Measurements from ENCODE around the gene NAPG. TPM values are rescaled to one million over a fixed set of nuclear protein-coding genes. Genes with fewer than 3 reads are reported as not detected.

Gene NAPG
- total and polyA plus RNA-seq, 4 donors = 8.1 to 23.0 (median 14.6) TPM

DNA sequence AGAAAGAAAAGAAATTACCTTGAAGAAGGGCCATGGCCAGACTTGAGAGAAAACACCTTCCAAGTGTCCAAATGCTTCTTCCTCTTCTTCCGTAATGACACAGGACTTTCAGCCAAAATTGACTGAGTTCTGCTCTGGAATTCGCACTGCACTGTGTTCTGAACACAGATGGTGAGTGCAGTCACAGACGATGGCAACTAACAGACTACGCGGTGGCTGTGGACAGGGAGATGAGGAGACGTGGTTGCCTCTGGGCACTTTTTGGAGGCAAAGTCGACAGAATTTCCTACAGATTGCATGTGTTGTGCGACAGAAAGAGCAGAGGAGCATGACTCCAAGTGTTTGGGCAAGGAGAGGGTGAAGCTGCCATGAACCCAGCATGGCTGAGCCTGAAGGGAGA lies 4.3 kb upstream of the NAPG start:
- 74% methylated on average over 8 of the region's 8 CpGs for WGBS

GRCh38 chr18:10522574-10522973 lies 3.3 kb upstream of the NAPG start:
- Histone ChIP-seq H3K27me3 (ENCODE audit: control insufficient read depth in 4 of 4, insufficient read depth in 4 of 4, low read length in 3 of 4) (peaks cover 0 to under 1% (median 0%) of the 10 kb centered on the region in 4 donors), H3K4me1 (ENCODE audit: control insufficient read depth in 4 of 4, insufficient read depth in 4 of 4, low read length in 3 of 4) (peaks cover 3 to 32% (median 17%) of the 10 kb centered on the region in 4 donors), H3K9me3 (ENCODE audit: control insufficient read depth in 4 of 4, low read length in 3 of 4) (no peaks in the 10 kb centered on the region), H3K27ac (ENCODE audit: low read depth in 1 of 2, low read length in 2 of 2) (no peak overlapping the region), H3K9ac (ENCODE audit: low read depth in 1 of 2, low read length in 2 of 2) (no peak overlapping the region), H3K4me3 (ENCODE audit: low read depth in 1 of 3, low read length in 3 of 3) (no peak overlapping the region), H3K36me3 (ENCODE audit: control insufficient read depth in 4 of 4, insufficient read depth in 3 of 4, low read depth in 1 of 4, low read length in 3 of 4) (no peaks in the 10 kb centered on the region)
- DNase-seq (ENCODE audit: low spot score) = no peak
- WGBS = 93% methylated on average over 2 of the region's 2 CpGs
- TF ChIP-seq JUND (IDR thresholded peaks at IDR 0.05) (no peak), RXRA (IDR thresholded peaks at IDR 0.05) (no peak)
- TF ChIP-seq, protein P1, sequence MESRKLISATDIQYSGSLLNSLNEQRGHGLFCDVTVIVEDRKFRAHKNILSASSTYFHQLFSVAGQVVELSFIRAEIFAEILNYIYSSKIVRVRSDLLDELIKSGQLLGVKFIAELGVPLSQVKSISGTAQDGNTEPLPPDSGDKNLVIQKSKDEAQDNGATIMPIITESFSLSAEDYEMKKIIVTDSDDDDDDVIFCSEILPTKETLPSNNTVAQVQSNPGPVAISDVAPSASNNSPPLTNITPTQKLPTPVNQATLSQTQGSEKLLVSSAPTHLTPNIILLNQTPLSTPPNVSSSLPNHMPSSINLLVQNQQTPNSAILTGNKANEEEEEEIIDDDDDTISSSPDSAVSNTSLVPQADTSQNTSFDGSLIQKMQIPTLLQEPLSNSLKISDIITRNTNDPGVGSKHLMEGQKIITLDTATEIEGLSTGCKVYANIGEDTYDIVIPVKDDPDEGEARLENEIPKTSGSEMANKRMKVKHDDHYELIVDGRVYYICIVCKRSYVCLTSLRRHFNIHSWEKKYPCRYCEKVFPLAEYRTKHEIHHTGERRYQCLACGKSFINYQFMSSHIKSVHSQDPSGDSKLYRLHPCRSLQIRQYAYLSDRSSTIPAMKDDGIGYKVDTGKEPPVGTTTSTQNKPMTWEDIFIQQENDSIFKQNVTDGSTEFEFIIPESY (IDR thresholded peaks at IDR 0.05) = no peak
- TF ChIP-seq, protein P2, sequence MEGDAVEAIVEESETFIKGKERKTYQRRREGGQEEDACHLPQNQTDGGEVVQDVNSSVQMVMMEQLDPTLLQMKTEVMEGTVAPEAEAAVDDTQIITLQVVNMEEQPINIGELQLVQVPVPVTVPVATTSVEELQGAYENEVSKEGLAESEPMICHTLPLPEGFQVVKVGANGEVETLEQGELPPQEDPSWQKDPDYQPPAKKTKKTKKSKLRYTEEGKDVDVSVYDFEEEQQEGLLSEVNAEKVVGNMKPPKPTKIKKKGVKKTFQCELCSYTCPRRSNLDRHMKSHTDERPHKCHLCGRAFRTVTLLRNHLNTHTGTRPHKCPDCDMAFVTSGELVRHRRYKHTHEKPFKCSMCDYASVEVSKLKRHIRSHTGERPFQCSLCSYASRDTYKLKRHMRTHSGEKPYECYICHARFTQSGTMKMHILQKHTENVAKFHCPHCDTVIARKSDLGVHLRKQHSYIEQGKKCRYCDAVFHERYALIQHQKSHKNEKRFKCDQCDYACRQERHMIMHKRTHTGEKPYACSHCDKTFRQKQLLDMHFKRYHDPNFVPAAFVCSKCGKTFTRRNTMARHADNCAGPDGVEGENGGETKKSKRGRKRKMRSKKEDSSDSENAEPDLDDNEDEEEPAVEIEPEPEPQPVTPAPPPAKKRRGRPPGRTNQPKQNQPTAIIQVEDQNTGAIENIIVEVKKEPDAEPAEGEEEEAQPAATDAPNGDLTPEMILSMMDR (IDR thresholded peaks at IDR 0.05; ENCODE audit: low read depth, low read length, missing input control) = no peak
- TF ChIP-seq, protein P3, sequence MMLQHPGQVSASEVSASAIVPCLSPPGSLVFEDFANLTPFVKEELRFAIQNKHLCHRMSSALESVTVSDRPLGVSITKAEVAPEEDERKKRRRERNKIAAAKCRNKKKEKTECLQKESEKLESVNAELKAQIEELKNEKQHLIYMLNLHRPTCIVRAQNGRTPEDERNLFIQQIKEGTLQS (IDR thresholded peaks at IDR 0.05) = no peak

More for the DNA sequence above, 4.3 kb upstream of the NAPG start:
- DNase-seq (ENCODE audit: low spot score) = no peak
- H3K36me3 ChIP-seq (ENCODE audit: control insufficient read depth in 4 of 4, insufficient read depth in 3 of 4, low read depth in 1 of 4, low read length in 3 of 4) = no peaks in the 10 kb centered on the region
- peaks cover 0 to 5% (median 0%) of the 10 kb centered on the region in 4 donors for H3K27me3 ChIP-seq (ENCODE audit: control insufficient read depth in 4 of 4, insufficient read depth in 4 of 4, low read length in 3 of 4)
- no peak overlapping the region for H3K9ac ChIP-seq (ENCODE audit: low read depth in 1 of 2, low read length in 2 of 2)
- peaks cover 0 to 6% (median 0%) of the 10 kb centered on the region in 4 donors for H3K9me3 ChIP-seq (ENCODE audit: control insufficient read depth in 4 of 4, low read length in 3 of 4)
- H3K4me1 ChIP-seq (ENCODE audit: control insufficient read depth in 4 of 4, insufficient read depth in 4 of 4, low read length in 3 of 4) = peaks cover 3 to 26% (median 11%) of the 10 kb centered on the region in 4 donors
- H3K4me3 ChIP-seq (ENCODE audit: low read depth in 1 of 3, low read length in 3 of 3) = no peak overlapping the region
- no peak for TF ChIP-seq GABPA (IDR thresholded peaks at IDR 0.05 in 1 of 2, conservative IDR thresholded peaks at IDR 0.05 in 1 of 2)
- H3K27ac ChIP-seq (ENCODE audit: low read depth in 1 of 2, low read length in 2 of 2) = no peak overlapping the region

DNA sequence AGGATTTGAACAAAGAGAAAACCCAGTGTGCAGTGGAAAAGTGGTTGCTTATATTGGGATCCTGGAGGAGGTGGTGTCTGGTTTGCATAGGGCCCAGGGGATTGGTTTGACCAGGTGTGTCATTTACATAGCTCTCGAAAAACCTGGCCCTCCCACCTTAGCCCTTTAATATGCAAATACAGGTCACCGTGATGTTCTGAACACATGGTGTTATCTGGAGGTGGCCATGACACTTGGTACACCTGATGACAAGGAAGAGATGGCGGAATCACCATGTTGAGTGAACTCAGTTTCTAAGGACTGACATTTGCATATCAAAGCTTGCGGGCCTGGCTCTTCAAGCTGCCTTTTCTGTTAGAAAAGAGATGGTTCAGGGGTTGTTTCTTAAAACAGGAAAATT lies 2.3 kb upstream of the NAPG start:
- Histone ChIP-seq H3K4me3 (ENCODE audit: low read depth in 1 of 3, low read length in 3 of 3) (no peak overlapping the region), H3K9ac (ENCODE audit: low read depth in 1 of 2, low read length in 2 of 2) (no peak overlapping the region), H3K27me3 (ENCODE audit: control insufficient read depth in 4 of 4, insufficient read depth in 4 of 4, low read length in 3 of 4) (no peaks in the 10 kb centered on the region), H3K4me1 (ENCODE audit: control insufficient read depth in 4 of 4, insufficient read depth in 4 of 4, low read length in 3 of 4) (peaks cover 8 to 39% (median 19%) of the 10 kb centered on the region in 4 donors), H3K9me3 (ENCODE audit: control insufficient read depth in 4 of 4, low read length in 3 of 4) (no peaks in the 10 kb centered on the region), H3K27ac (ENCODE audit: low read depth in 1 of 2, low read length in 2 of 2) (no peak overlapping the region), H3K36me3 (ENCODE audit: control insufficient read depth in 4 of 4, insufficient read depth in 3 of 4, low read depth in 1 of 4, low read length in 3 of 4) (no peaks in the 10 kb centered on the region)
- WGBS = 84% methylated on average over 4 of the region's 4 CpGs
- TF ChIP-seq YY1 (IDR thresholded peaks at IDR 0.05) (no peak), RXRA (IDR thresholded peaks at IDR 0.05) (no peak), EGR1 (IDR thresholded peaks at IDR 0.05; ENCODE audit: low read depth in 2 of 2) (no peak), SP1 (IDR thresholded peaks at IDR 0.05) (no peak), RAD21 (IDR thresholded peaks at IDR 0.05) (no peak)
- TF ChIP-seq, protein P2 (IDR thresholded peaks at IDR 0.05; ENCODE audit: low read depth, low read length, missing input control) = no peak
- TF ChIP-seq, protein P4, sequence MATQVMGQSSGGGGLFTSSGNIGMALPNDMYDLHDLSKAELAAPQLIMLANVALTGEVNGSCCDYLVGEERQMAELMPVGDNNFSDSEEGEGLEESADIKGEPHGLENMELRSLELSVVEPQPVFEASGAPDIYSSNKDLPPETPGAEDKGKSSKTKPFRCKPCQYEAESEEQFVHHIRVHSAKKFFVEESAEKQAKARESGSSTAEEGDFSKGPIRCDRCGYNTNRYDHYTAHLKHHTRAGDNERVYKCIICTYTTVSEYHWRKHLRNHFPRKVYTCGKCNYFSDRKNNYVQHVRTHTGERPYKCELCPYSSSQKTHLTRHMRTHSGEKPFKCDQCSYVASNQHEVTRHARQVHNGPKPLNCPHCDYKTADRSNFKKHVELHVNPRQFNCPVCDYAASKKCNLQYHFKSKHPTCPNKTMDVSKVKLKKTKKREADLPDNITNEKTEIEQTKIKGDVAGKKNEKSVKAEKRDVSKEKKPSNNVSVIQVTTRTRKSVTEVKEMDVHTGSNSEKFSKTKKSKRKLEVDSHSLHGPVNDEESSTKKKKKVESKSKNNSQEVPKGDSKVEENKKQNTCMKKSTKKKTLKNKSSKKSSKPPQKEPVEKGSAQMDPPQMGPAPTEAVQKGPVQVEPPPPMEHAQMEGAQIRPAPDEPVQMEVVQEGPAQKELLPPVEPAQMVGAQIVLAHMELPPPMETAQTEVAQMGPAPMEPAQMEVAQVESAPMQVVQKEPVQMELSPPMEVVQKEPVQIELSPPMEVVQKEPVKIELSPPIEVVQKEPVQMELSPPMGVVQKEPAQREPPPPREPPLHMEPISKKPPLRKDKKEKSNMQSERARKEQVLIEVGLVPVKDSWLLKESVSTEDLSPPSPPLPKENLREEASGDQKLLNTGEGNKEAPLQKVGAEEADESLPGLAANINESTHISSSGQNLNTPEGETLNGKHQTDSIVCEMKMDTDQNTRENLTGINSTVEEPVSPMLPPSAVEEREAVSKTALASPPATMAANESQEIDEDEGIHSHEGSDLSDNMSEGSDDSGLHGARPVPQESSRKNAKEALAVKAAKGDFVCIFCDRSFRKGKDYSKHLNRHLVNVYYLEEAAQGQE (IDR thresholded peaks at IDR 0.05) = no peak
- no peak for DNase-seq (ENCODE audit: low spot score)
